Activated CD4-positive, CD25-positive, alpha-beta regulatory T cell (primary cell): ENCODE data around the gene ATPAF1.

Experiments used
- DNase-seq, 4 experiments: peaks; one replicate each; lab custom pipeline; 2025; lab: John Stamatoyannopoulos, UW

The ATPAF1 gene

DNA sequence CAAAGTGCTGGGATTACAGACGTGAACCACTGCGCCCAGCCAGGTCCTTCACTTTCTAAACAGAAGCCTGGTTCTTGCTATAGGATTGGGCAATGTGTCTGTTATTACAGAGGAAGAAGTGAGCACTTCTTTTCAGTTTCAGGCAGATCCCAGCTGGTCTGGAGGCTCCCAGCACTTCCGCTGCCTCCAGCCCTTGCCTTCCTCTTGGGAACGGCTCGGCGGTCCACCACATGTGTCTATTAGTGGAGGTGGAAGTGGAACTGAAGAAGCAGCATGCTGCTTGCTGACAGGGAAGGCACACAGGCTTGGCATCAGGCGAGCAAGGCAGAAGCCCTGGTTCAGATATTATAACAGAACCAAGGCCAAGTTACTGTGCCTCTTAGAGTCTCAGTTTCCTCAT, 81.1 kb downstream of the ATPAF1 start:
- no peak for DNase-seq

DNA sequence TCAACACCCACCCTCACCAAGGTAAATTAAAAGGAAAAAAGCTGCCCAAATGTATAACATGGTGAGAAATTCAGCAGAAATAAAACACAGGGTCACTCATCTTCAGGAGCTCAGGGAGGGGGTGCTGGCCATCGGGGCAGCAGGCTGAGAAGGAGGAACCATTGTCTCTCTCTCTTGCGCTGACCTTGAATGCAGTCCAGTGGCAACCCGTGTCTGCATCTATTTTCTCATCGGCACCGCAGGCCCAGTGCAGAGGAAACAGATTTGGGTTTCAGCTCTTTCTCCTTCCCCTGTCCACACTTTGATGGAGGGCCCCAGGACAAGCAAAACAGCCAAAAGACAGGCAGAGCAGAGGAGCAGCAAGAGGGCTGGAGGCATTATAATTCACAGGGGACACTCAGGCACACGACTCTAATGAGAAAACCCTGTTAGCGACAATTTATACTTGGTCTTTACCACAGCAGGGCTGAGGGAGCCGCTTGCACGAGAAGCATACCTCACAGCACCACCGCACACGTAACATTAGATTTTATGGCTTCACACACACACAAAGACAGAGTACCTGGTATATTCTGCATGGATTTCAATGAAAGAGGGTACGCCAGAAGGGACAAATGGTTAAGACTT, 82.7 kb downstream of the ATPAF1 start:
- DNase-seq = no peak

DNA sequence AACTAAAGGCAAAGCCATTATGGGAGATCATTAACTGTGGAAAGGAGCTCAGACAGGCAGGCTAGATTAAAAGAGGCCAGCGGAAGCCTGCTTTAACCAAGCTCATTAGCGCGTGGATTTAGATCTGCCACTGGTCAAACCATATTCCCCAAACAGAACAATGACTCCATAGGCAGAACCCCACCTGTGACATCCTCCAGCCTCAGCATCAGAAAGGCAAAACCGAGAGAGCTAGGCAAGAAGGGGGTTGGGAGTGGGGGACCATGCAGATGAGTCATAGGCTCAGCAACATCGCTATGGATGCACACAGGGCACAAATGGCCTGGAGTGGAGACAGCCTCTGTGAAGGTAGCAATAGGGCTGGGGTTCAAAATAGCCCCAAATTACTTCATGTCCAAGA, 84.7 kb downstream of the ATPAF1 start:
- no peak for DNase-seq

DNA sequence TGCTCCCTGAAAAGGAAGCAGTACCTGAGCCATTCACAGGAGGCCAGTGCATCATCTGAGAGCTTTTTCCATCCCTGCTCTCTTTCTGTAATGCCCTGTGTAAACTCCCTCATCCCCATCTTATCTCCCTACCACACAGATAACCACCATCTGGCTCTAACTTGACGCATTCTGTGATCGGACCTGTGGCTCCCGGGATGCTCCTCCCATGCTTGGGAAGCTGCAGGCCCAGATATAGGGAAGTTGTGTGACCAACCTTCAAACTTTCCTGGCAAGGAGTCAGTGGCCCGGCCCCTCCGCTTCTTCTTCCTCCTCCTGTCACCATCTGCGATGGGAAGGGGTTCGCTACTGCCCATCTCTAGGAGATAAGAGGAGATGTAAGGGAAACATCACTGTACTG, 85.2 kb downstream of the ATPAF1 start:
- DNase-seq = no peak
